Subcutaneous abdominal adipose tissue (tissue), 5 donors: Measurements from ENCODE around the gene ELFN1.

Experiments used
- H3K27ac ChIP-seq: one replicate; pipeline ENCODE4 v1.7.0; 2013; ENCODE audit warnings: low read depth, mild to moderate bottlenecking, inconsistent platforms, low read length, moderate library complexity
- H3K27me3 ChIP-seq, 5 donors: one replicate each; pipeline ENCODE4 v1.7.0; 2013; ENCODE audit warnings: low read length in 5 of 5, inconsistent platforms in 1 of 5; ENCODE audit not compliant: control insufficient read depth in 5 of 5, insufficient read depth in 4 of 5
- H3K36me3 ChIP-seq, 5 donors: one replicate each; pipeline ENCODE4 v1.7.0; 2013; ENCODE audit warnings: low read length in 5 of 5; ENCODE audit not compliant: control insufficient read depth in 5 of 5, insufficient read depth in 5 of 5
- H3K4me1 ChIP-seq, 5 donors: one replicate each; pipeline ENCODE4 v1.7.0; 2013; ENCODE audit warnings: low read length in 5 of 5, mild to moderate bottlenecking in 3 of 5, moderate library complexity in 1 of 5; ENCODE audit not compliant: control insufficient read depth in 5 of 5, insufficient read depth in 5 of 5
- H3K4me3 ChIP-seq, 5 donors: one replicate each; pipeline ENCODE4 v1.7.0; 2013; ENCODE audit warnings: low read length in 5 of 5, low read depth in 1 of 5
- H3K9ac ChIP-seq, 5 donors: one replicate each; pipeline ENCODE4 v1.7.0; 2013; ENCODE audit warnings: low read length in 5 of 5, mild to moderate bottlenecking in 4 of 5, moderate library complexity in 3 of 5
- H3K9me3 ChIP-seq, 5 donors: one replicate each; pipeline ENCODE4 v1.7.0; 2013; ENCODE audit warnings: low read length in 5 of 5; ENCODE audit not compliant: control insufficient read depth in 5 of 5
- donor health status: healthy.
- donor health status: healthy.
- donor health status: healthy.
- donor health status: healthy.
- donor health status: healthy.

Gene ELFN1

GRCh38 chr7:1675673-1676549 is 5.8 kb downstream of the ELFN1 start:
- peaks cover 36 to 59% (median 57%) of the 10 kb centered on the region in 5 donors for H3K27me3 ChIP-seq

GRCh38 chr7:1676550-1677078 is 6.5 kb downstream of the ELFN1 start:
- H3K9me3 ChIP-seq = no peaks in the 10 kb centered on the region
- no peak overlapping the region for H3K9ac ChIP-seq
- H3K27me3 ChIP-seq = peaks cover 30 to 52% (median 51%) of the 10 kb centered on the region in 5 donors
- H3K27ac ChIP-seq = no peak overlapping the region
- H3K36me3 ChIP-seq = no peaks in the 10 kb centered on the region
- no peaks in the 10 kb centered on the region for H3K4me1 ChIP-seq
- H3K4me3 ChIP-seq = no peak overlapping the region

More at GRCh38 chr7:1675673-1676549, 5.8 kb downstream of the ELFN1 start:
- Histone ChIP-seq H3K9me3 (no peaks in the 10 kb centered on the region), H3K4me3 (no peak overlapping the region), H3K9ac (no peak overlapping the region), H3K27ac (no peak overlapping the region), H3K36me3 (no peaks in the 10 kb centered on the region), H3K4me1 (no peaks in the 10 kb centered on the region)

DNA sequence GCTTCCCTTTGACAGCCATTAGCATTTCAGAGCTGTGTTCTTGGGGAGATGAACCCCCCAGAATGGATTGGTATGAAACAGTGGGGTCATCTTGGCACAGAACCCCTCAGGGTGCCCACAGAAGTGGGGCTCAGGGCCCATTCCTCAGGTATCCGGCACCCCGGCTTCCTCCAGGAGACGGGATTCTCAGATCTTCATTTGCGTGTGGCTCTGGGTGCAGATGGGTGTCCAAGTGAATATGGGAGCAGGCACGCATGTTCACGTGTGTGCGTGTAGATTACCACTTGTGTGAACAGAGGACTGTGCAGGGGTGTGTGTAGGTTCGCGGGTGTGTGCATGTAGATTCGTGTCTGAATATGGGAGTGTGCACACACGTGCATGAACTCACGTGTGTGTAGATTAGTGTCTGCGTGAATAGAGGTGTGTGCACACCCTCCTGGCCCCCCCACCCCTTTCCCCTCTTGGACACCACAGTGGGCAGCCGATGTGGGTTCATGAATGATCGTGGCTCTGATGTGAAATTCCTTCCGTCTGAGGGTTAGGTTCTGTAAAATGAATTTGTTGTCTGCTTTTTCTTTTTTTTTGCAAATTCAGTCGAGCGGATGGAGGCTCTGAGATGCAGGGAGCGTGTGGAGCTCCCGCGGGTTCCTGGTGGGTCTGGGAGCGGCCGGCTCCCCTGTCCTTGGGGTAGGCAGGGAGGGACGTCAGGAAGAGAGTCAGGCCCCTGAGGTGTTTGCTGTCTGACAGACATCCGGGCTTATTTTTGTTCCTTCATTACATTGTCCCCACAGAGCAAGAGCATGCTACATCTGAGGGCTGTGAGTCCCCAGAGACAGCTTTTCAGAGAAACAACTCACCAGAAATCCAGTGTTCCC is 7.4 kb downstream of the ELFN1 start:
- H3K9ac ChIP-seq = no peak overlapping the region
- peaks cover 22 to 46% (median 45%) of the 10 kb centered on the region in 5 donors for H3K27me3 ChIP-seq
- H3K4me3 ChIP-seq = no peak overlapping the region
- no peaks in the 10 kb centered on the region for H3K4me1 ChIP-seq
- H3K27ac ChIP-seq = no peak overlapping the region
- H3K36me3 ChIP-seq = no peaks in the 10 kb centered on the region
- H3K9me3 ChIP-seq = peaks cover 0 to 2% (median 0%) of the 10 kb centered on the region in 5 donors

GRCh38 chr7:1678081-1678543 is 8.0 kb downstream of the ELFN1 start:
- Histone ChIP-seq H3K9ac (no peak overlapping the region), H3K27ac (no peak overlapping the region), H3K9me3 (peaks cover 0 to 5% (median 4%) of the 10 kb centered on the region in 5 donors), H3K4me1 (no peaks in the 10 kb centered on the region), H3K36me3 (no peaks in the 10 kb centered on the region), H3K4me3 (no peak overlapping the region), H3K27me3 (peaks cover 20 to 45% (median 43%) of the 10 kb centered on the region in 5 donors)

- H3K9ac ChIP-seq = no peak overlapping the region
- peaks cover 18 to 42% (median 41%) of the 10 kb centered on the region in 5 donors for H3K27me3 ChIP-seq
- H3K27ac ChIP-seq = no peak overlapping the region
- H3K4me1 ChIP-seq = no peaks in the 10 kb centered on the region
- no peaks in the 10 kb centered on the region for H3K36me3 ChIP-seq
- H3K9me3 ChIP-seq = peaks cover 0 to 7% (median 6%) of the 10 kb centered on the region in 5 donors
- no peak overlapping the region for H3K4me3 ChIP-seq
Measured at GRCh38 chr7:1678571-1679325, 8.7 kb downstream of the ELFN1 start.

- Histone ChIP-seq H3K4me3 (no peak overlapping the region), H3K4me1 (no peaks in the 10 kb centered on the region), H3K9ac (no peak overlapping the region), H3K9me3 (peaks cover 6 to 14% (median 10%) of the 10 kb centered on the region in 5 donors), H3K27me3 (peaks cover 14 to 36% (median 35%) of the 10 kb centered on the region in 5 donors), H3K36me3 (no peaks in the 10 kb centered on the region), H3K27ac (no peak overlapping the region)
Measured at GRCh38 chr7:1679326-1679965, 9.4 kb downstream of the ELFN1 start.

GRCh38 chr7:1679966-1680730 is 10.1 kb downstream of the ELFN1 start:
- Histone ChIP-seq H3K27ac (no peak overlapping the region), H3K36me3 (no peaks in the 10 kb centered on the region), H3K9me3 (peaks cover 9 to 18% (median 16%) of the 10 kb centered on the region in 5 donors), H3K4me1 (no peaks in the 10 kb centered on the region), H3K9ac (no peak overlapping the region), H3K27me3 (peaks cover 11 to 31% (median 30%) of the 10 kb centered on the region in 5 donors), H3K4me3 (no peak overlapping the region)

GRCh38 chr7:1681581-1681980 is 11.5 kb downstream of the ELFN1 start:
- no peaks in the 10 kb centered on the region for H3K36me3 ChIP-seq
- H3K4me1 ChIP-seq = no peaks in the 10 kb centered on the region
- H3K27ac ChIP-seq = no peak overlapping the region
- H3K9ac ChIP-seq = no peak overlapping the region
- H3K4me3 ChIP-seq = no peak overlapping the region
- peaks cover 1 to 25% (median 21%) of the 10 kb centered on the region in 5 donors for H3K27me3 ChIP-seq
- H3K9me3 ChIP-seq = peaks cover 12 to 21% (median 19%) of the 10 kb centered on the region in 5 donors
